Measurements from ENCODE around the gene GABBR1.

Gene GABBR1

DNA sequence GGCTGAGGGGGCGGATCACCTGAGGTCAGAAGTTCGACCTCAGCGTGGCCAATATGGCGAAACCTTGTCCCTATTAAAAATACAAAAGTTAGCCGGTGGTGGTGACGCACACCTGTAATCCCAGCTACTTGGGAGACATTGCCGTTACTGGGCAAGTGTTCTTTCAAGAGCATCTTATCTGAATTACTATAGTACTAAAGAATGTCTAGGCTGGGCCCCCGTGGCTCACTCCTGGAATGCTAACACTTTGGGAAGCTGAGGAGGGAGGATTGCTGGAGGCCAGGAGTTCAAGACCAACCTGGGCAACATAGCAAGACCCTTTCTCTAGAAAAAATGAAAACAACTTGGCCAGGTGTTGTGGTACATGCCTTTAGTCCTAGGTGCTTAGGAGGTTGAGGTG is 48.8 kb upstream of the GABBR1 start:
- no peaks in the 10 kb centered on the region for H3K9me3 ChIP-seq (ENCODE audit: control insufficient read depth, insufficient read depth, low read depth, low read length)
- ChIA-PET POLR2A (no interaction called here), CTCF (interaction anchor here (1.0 to 5.5 kb wide), 4 partner anchors 15 to 32 kb away, joined by 3 to 30 read pairs (median 6); no protein-coding TSS in a partner anchor)
- H3K4me3 ChIP-seq (ENCODE audit: low read depth, low read length), result no peak overlapping the region
- no peaks in the 10 kb centered on the region for H3K4me1 ChIP-seq (ENCODE audit: control insufficient read depth, insufficient read depth, low read length)
- no peak for TF ChIP-seq MEIS1 (CRISPR knock-in tag; IDR thresholded peaks at IDR 0.05; ENCODE audit: borderline replicate concordance)
- H3K27ac ChIP-seq (ENCODE audit: extremely low read depth, low read depth, low read length), result no peak overlapping the region
- H3K36me3 ChIP-seq (ENCODE audit: control insufficient read depth in 2 of 2, insufficient read depth in 1 of 2, low read length in 2 of 2), result no peaks in the 10 kb centered on the region

DNA sequence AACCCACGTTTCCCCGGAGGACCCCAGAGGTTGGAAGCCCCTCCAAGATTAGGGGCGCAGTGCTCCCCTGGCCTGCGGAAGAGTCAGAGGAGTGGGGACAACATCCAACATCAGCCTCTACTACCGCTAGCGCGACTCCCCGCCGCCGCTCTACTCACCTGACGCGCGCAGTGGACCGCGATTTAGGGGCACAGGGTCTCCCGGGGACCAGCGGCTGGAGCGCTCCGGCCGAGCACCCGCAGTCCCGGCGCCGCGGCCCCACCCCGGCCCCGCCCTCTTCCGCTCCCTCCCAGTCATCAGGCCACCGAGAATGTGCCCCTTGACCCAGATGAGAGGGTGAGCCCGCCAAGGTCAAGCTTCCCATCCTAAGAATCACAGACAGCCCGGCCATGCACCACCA is 47.9 kb upstream of the GABBR1 start, which contains the start of gene ZFP57:
ZFP57 (minus strand) TSS at position 249 of the 400 bp plus-strand sequence. CDS start 4,149 bp downstream, outside the sequence.
- ChIA-PET POLR2A (no interaction called here), CTCF (interaction anchor here (1.0 to 1.7 kb wide), 3 partner anchors 15 to 31 kb away, joined by 3 to 8 read pairs (median 3); no protein-coding TSS in a partner anchor)
- TF ChIP-seq, protein P1, sequence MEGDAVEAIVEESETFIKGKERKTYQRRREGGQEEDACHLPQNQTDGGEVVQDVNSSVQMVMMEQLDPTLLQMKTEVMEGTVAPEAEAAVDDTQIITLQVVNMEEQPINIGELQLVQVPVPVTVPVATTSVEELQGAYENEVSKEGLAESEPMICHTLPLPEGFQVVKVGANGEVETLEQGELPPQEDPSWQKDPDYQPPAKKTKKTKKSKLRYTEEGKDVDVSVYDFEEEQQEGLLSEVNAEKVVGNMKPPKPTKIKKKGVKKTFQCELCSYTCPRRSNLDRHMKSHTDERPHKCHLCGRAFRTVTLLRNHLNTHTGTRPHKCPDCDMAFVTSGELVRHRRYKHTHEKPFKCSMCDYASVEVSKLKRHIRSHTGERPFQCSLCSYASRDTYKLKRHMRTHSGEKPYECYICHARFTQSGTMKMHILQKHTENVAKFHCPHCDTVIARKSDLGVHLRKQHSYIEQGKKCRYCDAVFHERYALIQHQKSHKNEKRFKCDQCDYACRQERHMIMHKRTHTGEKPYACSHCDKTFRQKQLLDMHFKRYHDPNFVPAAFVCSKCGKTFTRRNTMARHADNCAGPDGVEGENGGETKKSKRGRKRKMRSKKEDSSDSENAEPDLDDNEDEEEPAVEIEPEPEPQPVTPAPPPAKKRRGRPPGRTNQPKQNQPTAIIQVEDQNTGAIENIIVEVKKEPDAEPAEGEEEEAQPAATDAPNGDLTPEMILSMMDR (tag by site-specific recombination; IDR thresholded peaks at IDR 0.05), result no peak
- TF ChIP-seq, protein P2, sequence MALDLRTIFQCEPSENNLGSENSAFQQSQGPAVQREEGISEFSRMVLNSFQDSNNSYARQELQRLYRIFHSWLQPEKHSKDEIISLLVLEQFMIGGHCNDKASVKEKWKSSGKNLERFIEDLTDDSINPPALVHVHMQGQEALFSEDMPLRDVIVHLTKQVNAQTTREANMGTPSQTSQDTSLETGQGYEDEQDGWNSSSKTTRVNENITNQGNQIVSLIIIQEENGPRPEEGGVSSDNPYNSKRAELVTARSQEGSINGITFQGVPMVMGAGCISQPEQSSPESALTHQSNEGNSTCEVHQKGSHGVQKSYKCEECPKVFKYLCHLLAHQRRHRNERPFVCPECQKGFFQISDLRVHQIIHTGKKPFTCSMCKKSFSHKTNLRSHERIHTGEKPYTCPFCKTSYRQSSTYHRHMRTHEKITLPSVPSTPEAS (tag by site-specific recombination; IDR thresholded peaks at IDR 0.05), result no peak
- TF ChIP-seq KLF16 (tag by site-specific recombination; IDR thresholded peaks at IDR 0.05), result no peak
- TF ChIP-seq ZNF335 (tag by site-specific recombination; conservative IDR thresholded peaks at IDR 0.05), result no peak
- TF ChIP-seq ZNF302 (tag by site-specific recombination; IDR thresholded peaks at IDR 0.05; ENCODE audit: low read depth), result no peak
- no peak for TF ChIP-seq ZNF23 (tag by site-specific recombination; IDR thresholded peaks at IDR 0.05; ENCODE audit: borderline replicate concordance)
- TF ChIP-seq ZSCAN30 (tag by site-specific recombination; IDR thresholded peaks at IDR 0.05), result no peak
- TF ChIP-seq HOXC10 (CRISPR knock-in tag; IDR thresholded peaks at IDR 0.05), result no peak
- TF ChIP-seq, protein P3, sequence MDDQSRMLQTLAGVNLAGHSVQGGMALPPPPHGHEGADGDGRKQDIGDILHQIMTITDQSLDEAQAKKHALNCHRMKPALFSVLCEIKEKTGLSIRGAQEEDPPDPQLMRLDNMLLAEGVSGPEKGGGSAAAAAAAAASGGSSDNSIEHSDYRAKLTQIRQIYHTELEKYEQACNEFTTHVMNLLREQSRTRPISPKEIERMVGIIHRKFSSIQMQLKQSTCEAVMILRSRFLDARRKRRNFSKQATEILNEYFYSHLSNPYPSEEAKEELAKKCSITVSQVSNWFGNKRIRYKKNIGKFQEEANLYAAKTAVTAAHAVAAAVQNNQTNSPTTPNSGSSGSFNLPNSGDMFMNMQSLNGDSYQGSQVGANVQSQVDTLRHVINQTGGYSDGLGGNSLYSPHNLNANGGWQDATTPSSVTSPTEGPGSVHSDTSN (CRISPR knock-in tag; IDR thresholded peaks at IDR 0.05), result no peak
- no peak for TF ChIP-seq ZFP37 (tag by site-specific recombination; IDR thresholded peaks at IDR 0.05)
- no peak for TF ChIP-seq ZBTB21 (tag by site-specific recombination; IDR thresholded peaks at IDR 0.05)
- TF ChIP-seq, protein P4, sequence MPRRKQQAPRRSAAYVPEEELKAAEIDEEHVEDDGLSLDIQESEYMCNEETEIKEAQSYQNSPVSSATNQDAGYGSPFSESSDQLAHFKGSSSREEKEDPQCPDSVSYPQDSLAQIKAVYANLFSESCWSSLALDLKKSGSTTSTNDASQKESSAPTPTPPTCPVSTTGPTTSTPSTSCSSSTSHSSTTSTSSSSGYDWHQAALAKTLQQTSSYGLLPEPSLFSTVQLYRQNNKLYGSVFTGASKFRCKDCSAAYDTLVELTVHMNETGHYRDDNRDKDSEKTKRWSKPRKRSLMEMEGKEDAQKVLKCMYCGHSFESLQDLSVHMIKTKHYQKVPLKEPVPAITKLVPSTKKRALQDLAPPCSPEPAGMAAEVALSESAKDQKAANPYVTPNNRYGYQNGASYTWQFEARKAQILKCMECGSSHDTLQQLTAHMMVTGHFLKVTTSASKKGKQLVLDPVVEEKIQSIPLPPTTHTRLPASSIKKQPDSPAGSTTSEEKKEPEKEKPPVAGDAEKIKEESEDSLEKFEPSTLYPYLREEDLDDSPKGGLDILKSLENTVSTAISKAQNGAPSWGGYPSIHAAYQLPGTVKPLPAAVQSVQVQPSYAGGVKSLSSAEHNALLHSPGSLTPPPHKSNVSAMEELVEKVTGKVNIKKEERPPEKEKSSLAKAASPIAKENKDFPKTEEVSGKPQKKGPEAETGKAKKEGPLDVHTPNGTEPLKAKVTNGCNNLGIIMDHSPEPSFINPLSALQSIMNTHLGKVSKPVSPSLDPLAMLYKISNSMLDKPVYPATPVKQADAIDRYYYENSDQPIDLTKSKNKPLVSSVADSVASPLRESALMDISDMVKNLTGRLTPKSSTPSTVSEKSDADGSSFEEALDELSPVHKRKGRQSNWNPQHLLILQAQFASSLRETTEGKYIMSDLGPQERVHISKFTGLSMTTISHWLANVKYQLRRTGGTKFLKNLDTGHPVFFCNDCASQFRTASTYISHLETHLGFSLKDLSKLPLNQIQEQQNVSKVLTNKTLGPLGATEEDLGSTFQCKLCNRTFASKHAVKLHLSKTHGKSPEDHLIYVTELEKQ (tag by site-specific recombination; IDR thresholded peaks at IDR 0.05; ENCODE audit: borderline replicate concordance), result no peak
- TF ChIP-seq ZNF140 (tag by site-specific recombination; IDR thresholded peaks at IDR 0.05), result no peak
- no peak for TF ChIP-seq ZNF791 (tag by site-specific recombination; IDR thresholded peaks at IDR 0.05)
- no peak for TF ChIP-seq ZNF48 (tag by site-specific recombination; IDR thresholded peaks at IDR 0.05)
- TF ChIP-seq, protein P5, sequence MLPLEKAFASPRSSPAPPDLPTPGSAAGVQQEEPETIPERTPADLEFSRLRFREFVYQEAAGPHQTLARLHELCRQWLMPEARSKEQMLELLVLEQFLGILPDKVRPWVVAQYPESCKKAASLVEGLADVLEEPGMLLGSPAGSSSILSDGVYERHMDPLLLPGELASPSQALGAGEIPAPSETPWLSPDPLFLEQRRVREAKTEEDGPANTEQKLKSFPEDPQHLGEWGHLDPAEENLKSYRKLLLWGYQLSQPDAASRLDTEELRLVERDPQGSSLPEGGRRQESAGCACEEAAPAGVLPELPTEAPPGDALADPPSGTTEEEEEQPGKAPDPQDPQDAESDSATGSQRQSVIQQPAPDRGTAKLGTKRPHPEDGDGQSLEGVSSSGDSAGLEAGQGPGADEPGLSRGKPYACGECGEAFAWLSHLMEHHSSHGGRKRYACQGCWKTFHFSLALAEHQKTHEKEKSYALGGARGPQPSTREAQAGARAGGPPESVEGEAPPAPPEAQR (tag by site-specific recombination; IDR thresholded peaks at IDR 0.05), result no peak
- Histone ChIP-seq H3K4me1 (ENCODE audit: control insufficient read depth, insufficient read depth, low read length) (no peaks in the 10 kb centered on the region), H3K9me3 (ENCODE audit: control insufficient read depth, insufficient read depth, low read depth, low read length) (no peaks in the 10 kb centered on the region), H3K4me3 (ENCODE audit: low read depth, low read length) (no peak within 1 kb of the TSS), H3K36me3 (ENCODE audit: control insufficient read depth in 2 of 2, insufficient read depth in 1 of 2, low read length in 2 of 2) (no peaks in the 10 kb centered on the region), H3K27ac (ENCODE audit: extremely low read depth, low read depth, low read length) (no peak within 1 kb of the TSS)

Measured in HEK293 (cell line).